ENCODE results near the gene RXRB. TPM values are rescaled to one million over a fixed set of nuclear protein-coding genes. Genes with fewer than 3 reads are reported as not detected.
"Not testable (repeated sequence)": the region's sequence is repeated elsewhere in the genome, so short reads cannot be mapped to it uniquely, and the experiment has no call there.

RXRB gene
- total RNA-seq, 1 experiment from 2014 or later: 27.3 TPM

GRCh38 chr6:33163540-33163939 is 36.9 kb downstream of the RXRB start:
- DNase-seq (ENCODE audit: low read depth): no peak

GRCh38 chr6:33161354-33162331 is 38.8 kb downstream of the RXRB start:
- peak; percentile 80 for DNase-seq (ENCODE audit: low read depth)

- peak; percentile 95 for DNase-seq (ENCODE audit: low read depth)
These were observed 39.6 kb downstream of the RXRB start for GRCh38 chr6:33160728-33161344.

GRCh38 chr6:33160096-33160495 is 40.4 kb downstream of the RXRB start:
- DNase-seq (ENCODE audit: low read depth): no peak

GRCh38 chr6:33156964-33157363 is 43.5 kb downstream of the RXRB start:
- DNase-seq (ENCODE audit: low read depth): no peak

GRCh38 chr6:33156561-33156960 is 43.9 kb downstream of the RXRB start:
- DNase-seq (ENCODE audit: low read depth): no peak

- DNase-seq (ENCODE audit: low read depth): no peak
These were observed 46.1 kb downstream of the RXRB start for GRCh38 chr6:33154349-33154748.

- DNase-seq (ENCODE audit: low read depth): no peak
These were observed 49.4 kb downstream of the RXRB start for GRCh38 chr6:33151050-33151449.

- not testable (repeated sequence) for DNase-seq (ENCODE audit: low read depth)
These were observed 49.9 kb downstream of the RXRB start for GRCh38 chr6:33150560-33150959.

- DNase-seq (ENCODE audit: low read depth): peak; percentile 39
These were observed 52.4 kb downstream of the RXRB start for GRCh38 chr6:33147807-33148666.

GRCh38 chr6:33144373-33144772 is 56.1 kb downstream of the RXRB start:
- peak; percentile 34 for DNase-seq (ENCODE audit: low read depth)

Other genes with a start within 250 kb of the RXRB start
- 0.11 and 1.8 TPM in 2 replicates for gene HLA-DMA, start 247.6 kb downstream of the RXRB start, total RNA-seq (2014; rRNA removed; shearing (Covaris generic))
- 108 and 128 TPM in 2 replicates for gene BRD2, start 232.1 kb downstream of the RXRB start, total RNA-seq (2014; rRNA removed; shearing (Covaris generic))
- gene HLA-DOA, start 191.1 kb downstream of the RXRB start, total RNA-seq (2014; rRNA removed; shearing (Covaris generic)): 1.9 TPM in 1 of 2 replicates, not detected in the other
- gene HLA-DPA1, start 127.0 kb downstream of the RXRB start, total RNA-seq (2014; rRNA removed; shearing (Covaris generic)): 4.2 and 13.8 TPM in 2 replicates
- gene HLA-DPB1, start 124.7 kb downstream of the RXRB start, total RNA-seq (2014; rRNA removed; shearing (Covaris generic)): 25.4 and 34.6 TPM in 2 replicates
- 1.6 and 5.5 TPM in 2 replicates for gene COL11A2, start 8.2 kb downstream of the RXRB start, total RNA-seq (2014; rRNA removed; shearing (Covaris generic))
- gene SLC39A7, start 202 bp upstream of the RXRB start, total RNA-seq (2014; rRNA removed; shearing (Covaris generic)): 104 and 121 TPM in 2 replicates
- gene HSD17B8, start 4.0 kb upstream of the RXRB start, total RNA-seq (2014; rRNA removed; shearing (Covaris generic)): 3.3 and 8.2 TPM in 2 replicates
- 43.4 and 44.9 TPM in 2 replicates for gene RING1, start 7.8 kb upstream of the RXRB start, total RNA-seq (2014; rRNA removed; shearing (Covaris generic))
- 33.4 and 37.4 TPM in 2 replicates for gene VPS52, start 71.2 kb upstream of the RXRB start, total RNA-seq (2014; rRNA removed; shearing (Covaris generic))
- 5,669 and 7,419 TPM in 2 replicates for gene RPS18, start 71.4 kb upstream of the RXRB start, total RNA-seq (2014; rRNA removed; shearing (Covaris generic))
- gene B3GALT4, start 76.5 kb upstream of the RXRB start, total RNA-seq (2014; rRNA removed; shearing (Covaris generic)): 0.40 and 1.9 TPM in 2 replicates
- 286 and 362 TPM in 2 replicates for gene WDR46, start 88.6 kb upstream of the RXRB start, total RNA-seq (2014; rRNA removed; shearing (Covaris generic))
- gene PFDN6, start 88.9 kb upstream of the RXRB start, total RNA-seq (2014; rRNA removed; shearing (Covaris generic)): 126 and 182 TPM in 2 replicates
- 16.7 and 19.2 TPM in 2 replicates for gene RGL2, start 98.3 kb upstream of the RXRB start, total RNA-seq (2014; rRNA removed; shearing (Covaris generic))
- gene TAPBP, start 113.4 kb upstream of the RXRB start, total RNA-seq (2014; rRNA removed; shearing (Covaris generic)): 63.6 and 71.1 TPM in 2 replicates
- gene ZBTB22, start 117.1 kb upstream of the RXRB start, total RNA-seq (2014; rRNA removed; shearing (Covaris generic)): 4.9 and 11.2 TPM in 2 replicates
- 77.0 and 83.4 TPM in 2 replicates for gene DAXX, start 122.3 kb upstream of the RXRB start, total RNA-seq (2014; rRNA removed; shearing (Covaris generic))
- gene KIFC1, start 191.2 kb upstream of the RXRB start, total RNA-seq (2014; rRNA removed; shearing (Covaris generic)): 122 and 148 TPM in 2 replicates
- gene PHF1, start 210.3 kb upstream of the RXRB start, total RNA-seq (2014; rRNA removed; shearing (Covaris generic)): 14.3 and 18.5 TPM in 2 replicates
- gene CUTA, start 217.4 kb upstream of the RXRB start, total RNA-seq (2014; rRNA removed; shearing (Covaris generic)): 208 and 223 TPM in 2 replicates
- gene SYNGAP1, start 219.4 kb upstream of the RXRB start, total RNA-seq (2014; rRNA removed; shearing (Covaris generic)): 1.1 and 3.7 TPM in 2 replicates